Measurements from ENCODE around the gene TMEM266.

TMEM266 gene

DNA sequence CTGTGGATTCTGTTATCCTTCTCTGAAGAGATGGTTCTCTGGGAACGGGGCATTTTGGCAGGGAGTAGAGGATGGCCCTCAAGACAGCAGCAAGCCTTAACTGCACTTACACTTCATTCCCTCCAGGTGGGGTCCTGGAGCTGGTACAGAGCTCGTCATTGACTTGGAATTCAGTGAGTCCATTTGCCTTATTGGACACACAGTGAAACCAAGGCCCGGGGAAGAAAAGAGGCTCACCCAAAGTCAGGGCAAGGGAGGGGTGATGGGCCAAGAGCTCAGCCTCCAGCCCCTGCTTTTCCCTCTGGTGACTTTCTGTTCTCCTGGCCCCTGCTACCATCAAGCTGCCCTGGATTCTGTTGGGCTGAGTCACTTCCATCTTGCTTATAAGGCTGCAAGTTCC lies 125.9 kb downstream of the TMEM266 start:
- DNase-seq (ENCODE audit: low spot score) = peak; percentile 66

DNA sequence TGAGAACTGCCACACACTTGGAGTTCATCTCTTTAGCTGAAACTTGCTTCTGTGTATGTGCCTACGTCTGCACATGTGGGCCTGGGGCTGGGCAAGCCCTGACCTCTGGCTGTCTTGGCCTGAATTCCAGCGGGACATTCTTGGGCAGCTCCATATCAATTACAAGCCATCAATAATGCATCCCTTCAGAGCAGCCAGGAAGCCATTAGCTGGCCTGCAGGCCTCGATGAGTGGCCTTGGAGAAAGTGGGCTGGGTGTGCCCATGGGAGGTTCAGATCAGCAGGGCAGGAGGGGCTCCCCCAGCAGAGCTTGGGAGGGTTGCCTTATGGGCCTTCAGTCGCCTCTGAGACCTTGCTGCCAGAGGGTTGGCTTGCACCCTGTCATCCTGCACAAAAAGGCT lies 127.4 kb downstream of the TMEM266 start:
- no peak for DNase-seq (ENCODE audit: low spot score)

DNA sequence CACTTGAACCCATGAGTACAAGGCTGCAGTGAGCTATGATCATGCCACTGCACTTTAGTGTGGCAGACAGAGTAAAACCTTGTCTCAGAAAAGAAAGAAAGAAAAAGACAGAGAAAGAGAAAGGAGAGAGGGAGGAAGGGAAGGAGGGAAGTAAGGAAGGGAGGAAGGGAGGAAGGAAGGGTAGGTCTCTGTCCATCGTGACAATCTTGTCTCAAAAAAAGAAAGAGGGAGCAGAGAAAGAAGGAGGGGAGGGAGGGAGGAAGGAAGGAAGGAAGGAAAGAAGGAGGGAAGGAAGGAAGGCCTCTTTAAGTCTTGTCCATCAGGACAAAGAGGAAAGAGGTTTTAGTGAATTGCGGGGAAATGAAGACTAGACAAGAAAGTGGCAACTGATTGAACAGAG lies 129.3 kb downstream of the TMEM266 start:
- no peak for DNase-seq (ENCODE audit: low spot score)

DNA sequence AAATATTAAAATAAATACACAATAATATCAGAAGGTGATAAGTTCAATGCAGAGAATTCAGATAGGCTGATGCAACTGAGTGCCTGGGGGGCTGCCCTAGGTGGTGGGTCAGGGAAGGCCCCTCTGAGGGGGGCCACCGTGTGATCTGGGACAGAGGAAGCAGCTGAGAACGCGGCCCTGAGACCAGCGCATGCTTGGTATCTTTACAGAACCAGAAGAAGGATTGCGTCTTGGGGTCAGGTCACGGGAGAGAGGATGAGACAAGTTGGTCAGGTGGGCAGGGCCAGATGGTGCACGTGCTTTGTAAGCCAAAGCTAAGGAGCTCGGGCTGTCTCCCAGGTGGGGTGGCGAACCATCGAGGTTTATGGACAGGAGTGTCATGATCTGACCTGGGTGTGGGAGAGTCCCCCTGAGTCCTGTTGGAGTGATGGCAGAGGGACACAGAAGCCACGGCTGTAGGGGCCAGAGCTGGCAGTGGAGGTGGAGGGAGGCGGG lies 130.3 kb downstream of the TMEM266 start:
- DNase-seq (ENCODE audit: low spot score) = no peak

DNA sequence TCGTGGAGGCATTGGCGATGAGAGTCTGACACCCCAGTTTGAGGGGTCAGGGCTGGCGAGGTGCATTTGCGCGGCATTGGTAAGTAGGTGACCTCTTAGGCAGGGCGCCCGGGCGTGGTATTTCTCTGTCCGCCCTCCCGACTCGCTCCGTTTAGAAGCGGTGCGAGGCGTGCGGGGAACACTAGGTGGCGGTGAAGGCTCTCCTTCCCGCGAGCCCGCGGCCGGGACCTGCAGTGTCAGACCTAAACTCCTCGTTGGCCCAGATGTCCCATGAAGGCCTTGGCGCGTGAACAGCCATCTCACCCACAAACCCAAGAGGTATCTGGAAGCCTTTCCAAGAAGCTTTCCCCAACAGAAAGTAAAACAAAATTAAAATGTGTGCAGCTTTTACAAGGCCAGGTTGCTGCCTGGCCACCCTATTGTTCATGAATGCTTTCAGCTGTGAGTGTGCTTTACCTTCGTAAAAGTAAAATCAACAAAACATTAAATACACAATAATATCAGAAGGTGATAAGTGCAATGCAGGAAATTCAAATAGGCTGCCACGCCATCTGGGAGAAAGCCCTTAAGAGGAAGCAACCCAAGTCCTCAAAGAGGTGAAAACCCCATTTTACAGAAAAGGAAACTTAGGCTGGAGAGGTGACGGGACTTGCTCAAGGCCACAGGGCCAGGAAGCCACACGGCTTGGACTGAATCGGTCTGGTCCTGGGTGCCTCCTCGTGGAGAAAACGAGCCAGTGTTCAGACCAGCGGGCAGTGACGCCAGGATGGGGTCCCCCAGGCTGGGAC lies 131.2 kb downstream of the TMEM266 start:
- DNase-seq (ENCODE audit: low spot score) = peak; percentile 84

DNA sequence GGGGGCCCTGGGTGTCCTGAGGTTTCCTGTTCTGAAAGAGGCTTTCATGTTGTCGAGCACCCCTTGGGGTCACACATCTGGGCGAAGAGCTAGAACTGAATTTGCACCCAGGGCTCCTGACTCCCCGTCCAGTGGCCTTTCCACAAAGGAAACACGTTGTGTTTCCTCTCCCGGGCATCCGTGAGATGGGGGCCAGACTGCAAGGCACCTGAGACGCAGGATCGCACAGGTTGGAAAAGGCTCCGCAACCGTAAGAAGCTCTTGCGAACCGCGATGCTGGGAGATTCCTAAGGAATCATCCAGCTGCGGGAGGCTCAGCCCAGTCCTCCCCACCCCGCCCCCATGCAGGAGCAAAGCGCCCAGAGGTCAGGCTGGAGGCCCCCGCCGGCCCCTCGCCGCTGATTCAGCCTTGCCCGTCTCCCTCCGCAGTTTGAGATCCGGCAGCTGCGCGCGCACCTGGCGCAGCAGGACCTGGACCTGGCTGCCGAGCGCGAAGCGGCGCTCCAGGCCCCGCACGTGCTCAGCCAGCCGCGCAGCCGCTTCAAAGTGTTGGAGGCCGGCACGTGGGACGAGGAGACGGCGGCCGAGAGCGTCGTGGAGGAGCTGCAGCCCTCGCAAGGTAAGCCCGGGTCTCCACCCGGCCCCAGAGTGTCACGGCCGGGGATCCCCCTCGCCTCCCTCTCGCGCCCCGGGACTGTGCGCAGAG lies 131.9 kb downstream of the TMEM266 start:
- no peak for DNase-seq (ENCODE audit: low spot score)

DNA sequence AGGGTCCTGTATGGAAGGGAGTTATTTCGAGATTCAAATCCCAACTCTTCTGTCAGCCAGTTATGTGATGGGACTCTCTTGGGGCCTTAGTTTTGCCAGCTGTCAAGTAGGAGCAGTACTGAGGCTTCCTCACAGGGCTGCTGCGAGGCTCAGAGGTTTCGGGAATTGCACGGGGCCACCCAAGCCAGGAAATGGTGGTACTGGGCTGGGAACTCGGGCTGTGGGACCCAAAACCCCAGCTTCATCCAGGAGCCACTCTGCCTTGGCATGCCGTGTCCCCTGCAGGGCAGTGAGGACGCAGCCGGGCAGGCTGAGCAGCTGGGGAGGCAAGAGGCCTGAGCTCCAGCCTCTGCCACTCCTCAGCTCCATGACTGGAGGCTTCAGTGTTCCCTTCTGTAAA lies 132.9 kb downstream of the TMEM266 start:
- no peak for DNase-seq (ENCODE audit: low spot score)

DNA sequence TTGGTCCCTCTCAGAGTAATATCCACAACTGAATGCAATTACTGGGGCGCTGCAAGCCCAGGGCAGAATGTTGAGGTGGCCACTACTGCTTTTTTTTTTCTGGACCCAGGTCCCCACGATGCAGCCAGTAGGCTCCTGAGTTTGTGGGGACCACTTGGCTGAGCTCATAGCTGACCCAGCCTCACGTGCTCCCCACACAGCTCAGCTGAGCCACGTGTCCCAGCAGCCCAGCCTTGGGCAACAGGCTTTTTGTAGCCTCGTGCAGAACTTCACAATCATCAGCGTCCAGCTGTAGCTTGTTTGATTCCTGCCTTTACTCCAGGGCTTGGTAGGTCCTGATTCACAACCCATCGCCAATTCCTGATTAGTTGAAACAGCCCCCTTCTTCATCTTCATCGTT lies 134.1 kb downstream of the TMEM266 start:
- DNase-seq (ENCODE audit: low spot score) = no peak

DNA sequence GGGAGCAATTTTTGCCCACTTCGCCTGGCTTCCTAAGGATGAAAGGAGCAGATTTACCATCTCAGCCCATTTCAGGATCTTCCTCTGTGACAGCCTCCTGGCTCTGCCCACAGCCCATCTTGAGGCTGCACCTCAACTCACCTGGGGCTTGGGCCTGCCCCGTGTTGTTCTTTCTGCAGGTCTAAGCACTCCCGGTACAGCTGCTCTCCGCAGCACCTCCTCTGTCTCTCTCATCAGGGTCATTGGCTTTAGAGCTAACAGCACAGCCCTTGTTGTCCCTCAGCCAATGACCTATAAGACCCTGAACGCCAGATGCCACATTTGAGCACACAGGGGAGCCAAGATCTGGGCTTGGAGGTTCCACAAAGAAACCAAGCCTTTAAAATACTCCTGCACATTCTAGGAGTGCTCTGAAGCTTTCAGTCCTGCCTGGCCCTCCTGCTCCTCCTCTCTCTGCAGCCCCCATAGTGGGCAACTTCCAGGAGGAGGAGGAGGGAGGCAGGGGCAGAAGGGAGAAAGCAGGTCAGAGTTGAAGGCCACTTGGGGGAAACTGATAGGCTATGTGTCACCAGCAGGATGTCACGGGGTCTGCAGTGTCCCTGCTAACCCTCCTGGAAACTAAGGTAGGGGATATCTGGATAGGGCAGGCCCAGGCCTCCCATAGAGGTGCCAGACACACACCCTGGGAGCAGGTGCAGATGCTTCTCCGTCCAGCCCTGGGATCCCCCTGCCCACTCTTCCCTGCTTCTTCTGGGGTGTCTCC lies 135.9 kb downstream of the TMEM266 start:
- DNase-seq (ENCODE audit: low spot score) = no peak

DNA sequence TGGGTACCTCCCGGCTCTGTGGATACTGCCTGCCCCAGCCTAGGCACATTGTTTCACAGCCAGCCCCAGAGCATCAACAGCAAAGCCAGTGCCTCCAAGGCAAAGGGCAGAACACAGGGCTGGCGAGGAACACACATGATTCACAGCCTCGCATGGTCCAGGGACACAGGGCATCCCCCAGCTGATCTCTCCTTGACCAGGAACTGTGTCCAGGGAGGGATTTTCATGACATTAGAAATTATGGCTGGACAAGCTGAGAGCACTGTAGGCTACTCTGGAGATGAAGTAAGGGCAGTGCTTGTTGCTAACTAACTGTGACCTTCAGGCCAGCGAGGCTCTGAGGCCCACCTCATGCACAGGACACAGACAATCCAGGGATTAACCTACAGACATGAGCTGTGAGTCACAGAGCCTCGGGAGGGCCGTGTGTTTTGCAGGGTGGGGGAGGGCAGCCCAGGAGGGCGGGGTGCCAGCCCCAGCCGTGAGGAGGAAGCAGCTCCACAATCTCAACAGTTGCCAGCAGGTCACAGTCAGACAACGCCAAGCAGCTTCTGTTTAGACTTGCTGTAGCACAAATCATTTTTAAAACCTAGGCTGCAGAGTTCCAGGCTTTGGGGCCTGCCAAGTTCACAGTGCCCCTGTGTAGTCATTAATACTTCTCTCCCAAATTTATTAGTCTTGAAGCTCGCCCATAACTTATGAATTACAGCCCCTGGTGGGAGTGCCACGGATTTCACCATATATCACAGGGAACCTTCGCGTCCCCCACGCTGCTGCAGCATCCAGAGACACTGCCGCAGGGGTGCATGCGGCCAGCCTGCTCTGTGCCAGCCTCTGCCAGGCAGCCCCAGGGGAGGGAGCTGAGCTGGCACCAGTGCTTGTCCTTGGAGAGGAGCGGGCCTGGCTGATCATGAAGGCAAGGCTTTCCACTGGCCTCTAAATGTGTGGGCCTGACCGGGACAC lies 136.8 kb downstream of the TMEM266 start:
- peak; percentile 67 for DNase-seq (ENCODE audit: low spot score)

DNA sequence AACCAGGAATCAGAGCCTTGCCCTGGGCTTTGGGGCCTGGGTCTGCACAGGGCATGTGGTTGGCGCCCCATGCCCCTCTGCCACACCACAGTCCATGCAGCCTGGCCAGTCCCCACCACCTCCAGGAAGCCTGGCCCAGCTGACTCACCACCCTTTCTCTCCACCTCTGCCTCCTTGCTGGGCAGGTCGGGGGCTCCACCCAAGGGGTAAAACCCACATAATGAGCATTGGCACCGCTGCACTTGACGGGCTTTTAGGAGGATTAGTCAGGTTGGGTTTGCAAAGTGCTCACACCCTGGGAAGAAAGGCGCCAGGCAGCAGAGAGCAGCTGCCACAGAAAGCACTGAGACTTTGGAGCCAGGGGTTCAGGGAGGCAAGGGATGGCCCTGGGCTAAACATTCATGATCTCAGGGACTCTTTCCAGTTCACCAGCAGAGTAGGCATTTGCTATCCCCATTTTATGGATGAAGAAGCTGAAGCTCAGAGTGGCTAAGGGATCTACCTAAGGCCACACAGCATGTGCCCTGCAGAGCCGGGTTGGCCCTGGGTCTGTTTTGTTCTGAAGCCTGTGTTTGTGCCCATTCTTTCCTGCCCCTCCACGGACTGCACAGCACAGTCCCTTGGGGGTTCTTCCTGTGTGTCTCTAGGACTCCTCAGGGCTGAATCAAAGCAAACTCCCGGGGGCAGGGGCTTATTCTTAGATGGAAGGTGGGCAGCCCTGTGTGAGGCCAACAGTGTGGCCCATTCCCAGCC lies 138.1 kb downstream of the TMEM266 start:
- DNase-seq (ENCODE audit: low spot score) = peak; percentile 61

DNA sequence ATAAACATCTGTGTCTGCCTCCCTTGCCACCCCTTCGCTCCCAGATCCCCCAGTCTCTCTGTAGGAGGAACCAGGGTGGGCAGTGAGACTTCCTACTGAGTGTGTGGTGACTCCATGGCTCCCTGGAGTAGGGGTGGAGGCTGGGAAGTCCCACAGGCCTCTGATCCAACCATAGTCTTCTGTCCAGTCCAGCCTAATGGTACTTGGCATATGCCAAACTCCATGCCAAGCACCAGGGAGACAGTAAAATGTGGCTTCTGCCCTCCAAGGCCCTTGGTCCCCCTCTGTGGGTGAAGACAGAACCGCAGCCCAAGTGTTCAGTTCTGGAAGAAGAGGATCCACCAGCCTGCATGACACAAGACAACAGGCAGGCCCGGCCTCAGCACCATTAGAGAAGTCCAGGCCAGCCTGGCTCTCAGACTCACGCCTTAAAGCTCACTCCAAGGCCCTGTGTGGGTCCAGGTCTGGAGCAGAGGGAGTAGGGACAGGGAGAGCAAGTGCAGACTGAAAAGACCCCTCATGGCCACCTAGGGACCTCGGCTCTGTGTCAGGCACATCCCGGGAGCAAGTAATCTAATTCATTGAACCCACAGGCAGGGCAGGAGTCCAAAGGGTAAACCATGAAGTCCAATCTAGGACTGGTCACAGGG lies 138.8 kb downstream of the TMEM266 start:
- DNase-seq (ENCODE audit: low spot score) = no peak

DNA sequence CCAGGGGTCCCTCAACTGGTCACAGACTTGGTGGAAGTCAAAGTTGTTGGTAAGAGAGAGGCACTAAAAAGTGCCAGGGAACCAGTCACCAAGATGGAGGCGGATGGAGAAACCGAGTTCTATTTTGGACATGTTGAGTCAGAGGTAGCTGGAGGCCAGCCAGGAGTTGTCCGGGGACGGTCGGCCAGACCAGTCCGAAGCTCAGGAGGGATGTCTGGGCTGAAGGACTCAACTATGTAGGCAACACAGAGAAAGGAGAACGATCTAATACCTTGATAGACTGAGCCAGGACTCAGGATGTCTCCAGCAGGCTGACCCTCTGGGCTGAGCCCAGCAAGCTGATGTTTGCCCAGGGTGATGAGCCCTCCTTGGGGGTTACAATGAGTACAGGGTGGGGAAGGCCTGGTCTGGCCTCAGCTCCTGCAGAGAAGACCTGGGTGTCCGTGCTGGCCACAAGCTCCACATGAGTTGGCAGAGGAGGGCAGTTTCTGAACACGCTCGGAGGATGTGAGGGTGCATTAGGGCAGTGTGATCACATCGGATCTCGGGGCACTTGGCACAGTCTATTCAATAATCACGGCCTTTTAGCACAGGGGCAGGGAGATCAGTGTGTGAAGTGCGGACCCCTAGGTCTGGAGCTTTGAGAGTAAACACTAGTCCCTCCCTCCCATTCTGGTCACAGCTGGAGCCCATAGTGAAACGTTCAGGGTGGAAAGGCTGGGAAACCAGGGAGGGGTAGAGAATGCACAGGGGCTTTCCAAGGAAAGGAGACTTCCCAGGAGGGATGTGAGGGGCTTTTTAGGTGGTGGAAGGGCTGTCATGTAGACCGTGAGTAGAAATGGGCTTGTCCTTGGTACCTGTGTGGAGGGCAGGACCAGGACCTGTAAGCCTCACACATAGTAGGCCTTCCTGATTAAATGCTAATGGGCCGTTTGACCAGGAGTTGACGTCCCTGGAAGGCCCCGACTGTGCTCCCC lies 139.6 kb downstream of the TMEM266 start:
- no peak for DNase-seq (ENCODE audit: low spot score)

DNA sequence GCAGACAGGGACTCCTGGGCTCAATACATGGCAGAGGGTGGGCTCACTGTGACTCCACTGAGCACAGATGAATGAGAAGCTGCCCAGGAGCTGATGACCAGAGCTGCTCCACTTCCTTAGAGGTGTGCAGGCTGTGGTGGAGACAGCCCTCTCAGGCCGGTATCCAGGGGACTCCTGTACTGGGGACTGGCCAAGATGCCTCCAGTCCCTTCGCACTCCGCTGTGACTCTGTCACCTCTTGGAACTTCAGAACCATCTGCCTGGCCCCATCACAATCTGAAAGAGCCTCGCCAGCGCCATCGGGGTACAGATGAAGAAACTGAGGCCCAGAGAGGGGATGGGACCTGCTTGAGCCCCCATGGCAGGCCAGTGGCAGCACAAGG lies 140.3 kb downstream of the TMEM266 start:
- DNase-seq (ENCODE audit: low spot score) = no peak

DNA sequence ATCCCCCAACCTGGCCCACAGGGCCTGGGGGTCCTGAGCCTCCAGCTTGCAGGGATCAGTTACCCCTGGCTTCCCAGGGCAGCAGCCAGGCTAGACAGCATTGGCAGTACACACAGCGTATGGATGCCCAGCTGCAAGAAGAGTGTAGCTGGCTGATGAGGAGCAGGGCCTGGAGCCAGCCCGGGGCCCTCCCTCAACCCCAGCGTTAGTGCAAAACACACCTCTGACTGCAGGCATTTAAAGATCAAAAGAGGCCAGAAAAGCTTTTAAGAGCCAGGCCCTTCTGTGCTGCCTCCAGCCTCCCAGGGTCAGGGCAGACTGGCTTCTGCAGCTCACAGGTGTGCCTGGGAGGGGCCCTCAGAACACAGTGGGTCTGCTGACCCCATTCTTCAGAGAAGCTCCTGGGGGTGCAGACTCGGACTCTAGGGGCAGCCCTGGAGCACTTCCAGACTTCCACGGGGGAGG lies 140.9 kb downstream of the TMEM266 start:
- no peak for DNase-seq (ENCODE audit: low spot score)

DNA sequence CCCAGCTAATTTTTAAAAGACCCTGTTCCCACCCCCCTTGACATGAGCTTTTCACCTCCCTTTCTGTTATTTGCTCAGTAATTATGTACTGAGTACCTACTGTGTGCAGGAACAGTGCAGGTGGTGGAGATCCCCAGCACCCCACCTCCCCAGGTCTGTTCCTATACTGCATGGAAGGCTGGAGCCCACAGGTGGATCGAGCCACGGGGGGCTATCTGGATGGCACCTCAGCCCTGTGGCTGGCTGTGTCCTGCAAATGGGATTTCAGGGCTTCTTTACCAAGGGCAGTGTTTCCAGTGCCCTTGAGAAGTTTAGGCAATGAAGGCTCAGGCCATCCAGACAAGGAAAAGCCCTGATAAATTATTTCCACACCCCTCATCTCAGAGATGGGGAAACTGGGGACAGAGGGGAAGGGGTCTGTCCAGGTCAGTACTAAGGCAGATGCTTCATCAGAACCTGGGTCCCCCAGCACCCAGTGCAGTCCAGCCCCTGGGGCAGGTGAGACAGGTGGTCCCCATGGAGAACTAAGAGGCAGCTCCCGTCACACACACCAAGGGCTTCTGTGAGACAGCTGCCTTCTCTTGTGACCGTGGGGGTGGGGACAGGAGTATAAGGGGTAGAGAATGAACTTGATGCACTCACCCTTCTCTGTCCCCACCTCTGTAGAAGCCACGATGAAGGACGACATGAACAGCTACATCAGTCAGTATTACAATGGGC lies 141.9 kb downstream of the TMEM266 start:
- no peak for DNase-seq (ENCODE audit: low spot score)

DNA sequence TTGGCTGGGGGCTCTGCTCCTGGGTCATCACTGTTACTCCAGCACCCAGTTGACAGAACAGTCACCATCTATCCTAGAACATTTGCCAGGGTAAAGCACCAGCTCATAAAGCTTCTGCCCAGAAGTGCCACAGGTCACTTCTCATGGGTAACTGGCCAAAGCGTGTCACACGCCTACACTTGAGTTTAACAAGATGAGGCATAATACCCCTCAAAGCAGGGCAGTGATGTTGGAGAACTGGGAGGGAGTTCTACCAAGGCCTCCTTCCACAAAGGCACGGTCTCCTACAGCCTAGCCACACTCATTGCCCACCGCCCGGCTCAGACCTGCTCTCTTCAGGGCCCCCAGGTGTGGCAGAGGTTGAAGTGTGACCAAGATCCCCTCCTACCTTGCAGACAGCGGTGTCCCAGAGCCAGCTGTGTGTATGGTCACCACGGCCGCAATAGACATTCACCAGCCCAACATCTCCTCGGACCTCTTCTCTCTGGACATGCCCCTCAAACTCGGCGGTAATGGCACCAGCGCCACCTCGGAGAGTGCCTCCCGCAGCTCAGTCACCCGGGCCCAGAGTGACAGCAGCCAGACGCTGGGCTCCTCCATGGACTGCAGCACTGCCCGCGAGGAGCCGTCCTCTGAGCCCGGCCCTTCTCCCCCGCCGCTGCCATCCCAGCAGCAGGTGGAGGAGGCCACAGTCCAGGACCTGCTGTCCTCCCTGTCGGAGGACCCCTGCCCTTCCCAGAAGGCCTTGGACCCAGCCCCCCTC lies 143.7 kb downstream of the TMEM266 start:
- no peak for DNase-seq (ENCODE audit: low spot score)
